Subcutaneous abdominal adipose tissue (tissue), 5 donors: Measurements from ENCODE around the gene SUCLA2.
A peak's percentile ranks its signal among the peaks of the same experiment; 100 is the strongest.

Source experiments
- H3K27ac ChIP-seq: one replicate; pipeline ENCODE4 v1.7.0; 2013; ENCODE audit warnings: low read depth, mild to moderate bottlenecking, inconsistent platforms, low read length, moderate library complexity
- H3K27me3 ChIP-seq, 5 donors: one replicate each; pipeline ENCODE4 v1.7.0; 2013; ENCODE audit warnings: low read length in 5 of 5, inconsistent platforms in 1 of 5; ENCODE audit not compliant: control insufficient read depth in 5 of 5, insufficient read depth in 4 of 5
- H3K36me3 ChIP-seq, 5 donors: one replicate each; pipeline ENCODE4 v1.7.0; 2013; ENCODE audit warnings: low read length in 5 of 5; ENCODE audit not compliant: control insufficient read depth in 5 of 5, insufficient read depth in 5 of 5
- H3K4me1 ChIP-seq, 5 donors: one replicate each; pipeline ENCODE4 v1.7.0; 2013; ENCODE audit warnings: low read length in 5 of 5, mild to moderate bottlenecking in 3 of 5, moderate library complexity in 1 of 5; ENCODE audit not compliant: control insufficient read depth in 5 of 5, insufficient read depth in 5 of 5
- H3K4me3 ChIP-seq, 5 donors: one replicate each; pipeline ENCODE4 v1.7.0; 2013; ENCODE audit warnings: low read length in 5 of 5, low read depth in 1 of 5
- H3K9ac ChIP-seq, 5 donors: one replicate each; pipeline ENCODE4 v1.7.0; 2013; ENCODE audit warnings: low read length in 5 of 5, mild to moderate bottlenecking in 4 of 5, moderate library complexity in 3 of 5
- H3K9me3 ChIP-seq, 5 donors: one replicate each; pipeline ENCODE4 v1.7.0; 2013; ENCODE audit warnings: low read length in 5 of 5; ENCODE audit not compliant: control insufficient read depth in 5 of 5
- donor health status: healthy.
- donor health status: healthy.
- donor health status: healthy.
- donor health status: healthy.
- donor health status: healthy.

SUCLA2 gene

GRCh38 chr13:48001114-48001881, at the start of gene SUCLA2:
SUCLA2 (minus strand) TSS chr13:48001273; CDS start chr13:48001269, 4 bp downstream.
- H3K9me3 ChIP-seq: no peaks in the 10 kb centered on the region
- H3K4me1 ChIP-seq: peaks cover 3 to 45% (median 36%) of the 10 kb centered on the region in 5 donors
- no peaks in the 10 kb centered on the region for H3K27me3 ChIP-seq
- H3K4me3 ChIP-seq: peak within 1 kb of the TSS; percentile 91 to 100 (median 97)
- peak within 1 kb of the TSS; percentile 75 to 100 (median 97) for H3K9ac ChIP-seq
- H3K27ac ChIP-seq: peak within 1 kb of the TSS; percentile 86
- peaks cover 0 to 1% (median 0%) of the 10 kb centered on the region in 5 donors for H3K36me3 ChIP-seq

GRCh38 chr13:48050550-48050949, 49.5 kb upstream of the SUCLA2 start:
- peaks cover 15 to 54% (median 33%) of the 10 kb centered on the region in 5 donors for H3K36me3 ChIP-seq
- H3K9me3 ChIP-seq: no peaks in the 10 kb centered on the region
- peaks cover 0 to 1% (median 0%) of the 10 kb centered on the region in 5 donors for H3K4me1 ChIP-seq
- H3K9ac ChIP-seq: no peak overlapping the region
- H3K4me3 ChIP-seq: no peak overlapping the region
- no peak overlapping the region for H3K27ac ChIP-seq
- no peaks in the 10 kb centered on the region for H3K27me3 ChIP-seq

GRCh38 chr13:48043789-48044503, 42.9 kb upstream of the SUCLA2 start:
- peaks cover 12 to 30% (median 20%) of the 10 kb centered on the region in 5 donors for H3K36me3 ChIP-seq
- H3K27me3 ChIP-seq: no peaks in the 10 kb centered on the region
- peak overlapping the region in 1 of 5 donors; percentile 16 for H3K9ac ChIP-seq
- no peaks in the 10 kb centered on the region for H3K9me3 ChIP-seq
- peaks cover 0 to under 1% (median 0%) of the 10 kb centered on the region in 5 donors for H3K4me1 ChIP-seq
- no peak overlapping the region for H3K4me3 ChIP-seq
- no peak overlapping the region for H3K27ac ChIP-seq

GRCh38 chr13:48042894-48043293, 41.8 kb upstream of the SUCLA2 start:
- Histone ChIP-seq H3K4me3 (no peak overlapping the region), H3K36me3 (peaks cover 8 to 21% (median 15%) of the 10 kb centered on the region in 5 donors), H3K27ac (no peak overlapping the region), H3K9ac (no peak overlapping the region), H3K4me1 (peaks cover under 1 to 11% (median 10%) of the 10 kb centered on the region in 5 donors), H3K9me3 (no peaks in the 10 kb centered on the region), H3K27me3 (peaks cover 0 to under 1% (median 0%) of the 10 kb centered on the region in 5 donors)

- H3K9ac ChIP-seq: no peak overlapping the region
- H3K9me3 ChIP-seq: no peaks in the 10 kb centered on the region
- no peak overlapping the region for H3K27ac ChIP-seq
- peaks cover 8 to 19% (median 18%) of the 10 kb centered on the region in 5 donors for H3K4me1 ChIP-seq
- H3K36me3 ChIP-seq: peaks cover 8 to 20% (median 13%) of the 10 kb centered on the region in 5 donors
- peaks cover 0 to 3% (median 0%) of the 10 kb centered on the region in 5 donors for H3K27me3 ChIP-seq
- H3K4me3 ChIP-seq: no peak overlapping the region
Observed at GRCh38 chr13:48040896-48041295, 39.8 kb upstream of the SUCLA2 start.

- Histone ChIP-seq H3K9ac (no peak overlapping the region), H3K4me1 (peaks cover 8 to 19% (median 18%) of the 10 kb centered on the region in 5 donors), H3K4me3 (no peak overlapping the region), H3K27ac (no peak overlapping the region), H3K27me3 (peaks cover 0 to 3% (median 0%) of the 10 kb centered on the region in 5 donors), H3K36me3 (peaks cover 8 to 17% (median 13%) of the 10 kb centered on the region in 5 donors), H3K9me3 (no peaks in the 10 kb centered on the region)
Observed at GRCh38 chr13:48040049-48040448, 39.0 kb upstream of the SUCLA2 start.

- Histone ChIP-seq H3K4me1 (peaks cover 8 to 19% (median 18%) of the 10 kb centered on the region in 5 donors), H3K9ac (no peak overlapping the region), H3K27ac (peak overlapping the region; percentile 94), H3K36me3 (peaks cover 8 to 17% (median 13%) of the 10 kb centered on the region in 5 donors), H3K27me3 (peaks cover 0 to 3% (median 0%) of the 10 kb centered on the region in 5 donors), H3K4me3 (peak overlapping the region in 3 of 5 donors; percentile 91 to 94 (median 93)), H3K9me3 (no peaks in the 10 kb centered on the region)
Observed at GRCh38 chr13:48038761-48039160, 37.7 kb upstream of the SUCLA2 start.

GRCh38 chr13:48037346-48038173, 36.5 kb upstream of the SUCLA2 start, which contains the start of gene NUDT15:
NUDT15 (plus strand) TSS chr13:48037726; CDS start chr13:48037747, 21 bp downstream.
- Histone ChIP-seq H3K36me3 (peaks cover 8 to 17% (median 10%) of the 10 kb centered on the region in 5 donors), H3K27me3 (peaks cover 0 to 3% (median 0%) of the 10 kb centered on the region in 5 donors), H3K9ac (peak within 1 kb of the TSS; percentile 69 to 95 (median 77))

GRCh38 chr13:48029859-48030258, 28.8 kb upstream of the SUCLA2 start:
- H3K9ac ChIP-seq: no peak overlapping the region
- H3K36me3 ChIP-seq: peaks cover 0 to 3% (median 0%) of the 10 kb centered on the region in 5 donors
- H3K9me3 ChIP-seq: peaks cover 0 to 8% (median 6%) of the 10 kb centered on the region in 5 donors
- H3K27me3 ChIP-seq: no peaks in the 10 kb centered on the region
- no peaks in the 10 kb centered on the region for H3K4me1 ChIP-seq
- no peak overlapping the region for H3K4me3 ChIP-seq
- H3K27ac ChIP-seq: no peak overlapping the region

More at GRCh38 chr13:48037346-48038173, 36.5 kb upstream of the SUCLA2 start, which contains the start of gene NUDT15:
- Histone ChIP-seq H3K27ac (peak within 1 kb of the TSS; percentile 94), H3K4me1 (peaks cover 8 to 19% (median 18%) of the 10 kb centered on the region in 5 donors), H3K9me3 (no peaks in the 10 kb centered on the region), H3K4me3 (peak within 1 kb of the TSS; percentile 88 to 94 (median 91))
